CD4-positive, alpha-beta memory T cell (primary cell): Measurements from ENCODE around the gene USH1G. TPM values are rescaled to one million over a fixed set of nuclear protein-coding genes. Genes with fewer than 3 reads are reported as not detected.

Source experiments
- CTCF ChIA-PET: fragments of 350-600 bp; sonication (Branson Sonifier 250); formaldehyde crosslinking; loops from one replicate; lab custom pipeline; 2021; ENCODE audit warnings: inconsistent platforms; ENCODE audit not compliant: partially characterized antibody; lab: Charles Lee
- POLR2A ChIA-PET: fragments of 350-600 bp; sonication (Branson Sonifier 250); formaldehyde crosslinking; loops from one replicate; lab custom pipeline; 2021; ENCODE audit not compliant: partially characterized antibody; lab: Charles Lee
- DNase-seq, 5 donors: peaks; one replicate each; pipeline versions ENCODE4 v3.0.0 to v3.0.0-alpha.2; 2020 to 2022; ENCODE audit warnings: mixed read lengths in 1 of 5
- H3K27ac ChIP-seq: one replicate; pipeline ENCODE4 v1.7.0; 2013; ENCODE audit warnings: low read depth, low read length
- H3K27me3 ChIP-seq: 2 replicates; pipeline ENCODE4 v1.7.0; 2013; ENCODE audit warnings: mild to moderate bottlenecking, low read length, moderate library complexity; ENCODE audit not compliant: insufficient read depth
- H3K36me3 ChIP-seq: 2 replicates; pipeline ENCODE4 v1.7.0; 2013; ENCODE audit warnings: mild to moderate bottlenecking, low read length, moderate library complexity; ENCODE audit not compliant: insufficient read depth
- H3K4me1 ChIP-seq: 2 replicates; pipeline ENCODE4 v1.7.0; 2013; ENCODE audit warnings: mild to moderate bottlenecking, low read length, moderate library complexity; ENCODE audit not compliant: insufficient read depth
- H3K4me3 ChIP-seq, 2 donors: one replicate each; pipeline ENCODE4 v1.7.0; 2013; ENCODE audit warnings: low read length in 2 of 2, mild to moderate bottlenecking in 1 of 2
- H3K9me3 ChIP-seq, 2 donors: one replicate each; pipeline ENCODE4 v1.7.0; 2013; ENCODE audit warnings: low read length in 2 of 2, control low read depth in 1 of 2; ENCODE audit not compliant: control insufficient read depth in 1 of 2
- H3K27ac Mint-ChIP-seq, 7 donors: one replicate each; pipeline ENCODE4 v1.8.0; 2020 to 2021; ENCODE audit warnings: mixed read lengths in 7 of 7, mild to moderate bottlenecking in 6 of 7, inconsistent platforms in 3 of 7, moderate library complexity in 3 of 7
- H3K27me3 Mint-ChIP-seq, 2 donors: one replicate each; pipeline ENCODE4 v1.8.0; 2020 to 2021; ENCODE audit warnings: mixed read lengths in 2 of 2
- H3K36me3 Mint-ChIP-seq, 2 donors: one replicate each; pipeline ENCODE4 v1.8.0; 2020 to 2021; ENCODE audit warnings: mixed read lengths in 2 of 2, inconsistent platforms in 1 of 2, mild to moderate bottlenecking in 1 of 2
- H3K4me1 Mint-ChIP-seq, 4 donors: one replicate each; pipeline ENCODE4 v1.8.0; 2020 to 2021; ENCODE audit warnings: mixed read lengths in 4 of 4, mild to moderate bottlenecking in 1 of 4
- H3K4me3 Mint-ChIP-seq, 8 donors: one replicate each; pipeline ENCODE4 v1.8.0; 2020 to 2021; ENCODE audit warnings: mixed read lengths in 8 of 8, mild to moderate bottlenecking in 7 of 8, moderate library complexity in 6 of 8, inconsistent platforms in 3 of 8
- H3K9me3 Mint-ChIP-seq, 8 donors: one replicate each; pipeline ENCODE4 v1.8.0; 2020 to 2021; ENCODE audit warnings: mixed read lengths in 8 of 8, mild to moderate bottlenecking in 5 of 8, inconsistent platforms in 3 of 8, moderate library complexity in 1 of 8
- intact Hi-C: fragments of 100-400 bp; cut with micrococcal nuclease; formaldehyde crosslinking; loops from one replicate; pipeline ENCODE4 v1.15.1; 2023
- polyA plus RNA-seq, 2 donors: library from polyadenylated mRNA; unstranded; fragments of 300-500 nt; fragmentation: Illumina TruSeq; gene quantifications; one replicate each; pipeline ENCODE4 v1.2.3, GENCODE V29; 2021
- total RNA-seq, 2 experiments: library from RNA; stranded (reverse); gene quantifications; one replicate each; pipeline ENCODE4 v1.2.3, GENCODE V29; 2021

Gene USH1G
- total and polyA plus RNA-seq, 4 experiments from 2014 or later, result not detected

GRCh38 chr17:74938194-74938950 lies 15.3 kb upstream of the USH1G start:
- Histone ChIP-seq H3K27me3 (peaks cover 17% of the 10 kb centered on the region), H3K27ac (no peak overlapping the region), H3K9me3 (no peaks in the 10 kb centered on the region), H3K4me3 (no peak overlapping the region), H3K36me3 (no peaks in the 10 kb centered on the region), H3K4me1 (no peaks in the 10 kb centered on the region)
- no peak overlapping the region for H3K27ac Mint-ChIP-seq
- DNase-seq, result no peak
- intact Hi-C loops, result no loop called here
- ChIA-PET CTCF (no interaction called here), POLR2A (no interaction called here)
- no peaks in the 10 kb centered on the region for H3K36me3 Mint-ChIP-seq
- no peaks in the 10 kb centered on the region for H3K9me3 Mint-ChIP-seq
- peaks cover 35 to 41% of the 10 kb centered on the region in 2 donors for H3K27me3 Mint-ChIP-seq
- H3K4me3 Mint-ChIP-seq, result no peak overlapping the region
- H3K4me1 Mint-ChIP-seq, result peaks cover 0 to 5% (median 2%) of the 10 kb centered on the region in 4 donors

GRCh38 chr17:74937064-74938051 lies 14.3 kb upstream of the USH1G start:
- Mint-ChIP-seq H3K9me3 (no peaks in the 10 kb centered on the region), H3K4me1 (peaks cover 0 to 5% (median 2%) of the 10 kb centered on the region in 4 donors), H3K4me3 (no peak overlapping the region), H3K27me3 (peaks cover 38 to 47% of the 10 kb centered on the region in 2 donors), H3K27ac (peak overlapping the region in 1 of 7 donors; percentile 37), H3K36me3 (no peaks in the 10 kb centered on the region)
- Histone ChIP-seq H3K27me3 (peaks cover 17% of the 10 kb centered on the region), H3K4me3 (no peak overlapping the region), H3K36me3 (no peaks in the 10 kb centered on the region), H3K9me3 (no peaks in the 10 kb centered on the region), H3K4me1 (no peaks in the 10 kb centered on the region), H3K27ac (no peak overlapping the region)
- ChIA-PET CTCF (interaction anchor here (0.6 to 1.0 kb wide), 3 partner anchors 9 to 1810 kb away, joined by 3 to 4 read pairs (median 3); no protein-coding TSS in a partner anchor), POLR2A (no interaction called here)
- no peak for DNase-seq
- intact Hi-C loops, result no loop called here

DNA sequence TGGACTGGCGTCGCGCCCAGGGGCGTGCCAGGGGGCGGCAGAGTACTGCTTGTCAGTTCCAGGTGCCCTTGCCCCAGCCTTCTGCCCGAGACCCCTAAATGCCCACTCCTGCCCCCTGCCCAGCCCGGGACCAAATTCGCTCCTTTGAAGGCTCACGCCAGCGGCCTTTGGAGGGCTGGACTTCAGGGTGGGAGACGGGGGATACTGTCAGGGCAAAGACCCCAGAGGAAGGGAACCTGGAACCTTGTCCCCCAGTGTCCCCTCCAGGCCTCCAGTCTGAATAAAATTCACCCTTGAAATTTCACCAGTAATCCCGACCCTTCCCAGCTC lies 13.4 kb upstream of the USH1G start:
- H3K9me3 Mint-ChIP-seq, result no peaks in the 10 kb centered on the region
- H3K27me3 ChIP-seq, result peaks cover 17% of the 10 kb centered on the region
- intact Hi-C loops, result no loop called here
- no peak overlapping the region for H3K27ac ChIP-seq
- H3K9me3 ChIP-seq, result no peaks in the 10 kb centered on the region
- DNase-seq, result no peak
- H3K27me3 Mint-ChIP-seq, result peaks cover 40 to 48% of the 10 kb centered on the region in 2 donors
- no peak overlapping the region for H3K4me3 ChIP-seq
- H3K4me1 Mint-ChIP-seq, result peaks cover 0 to 5% (median 2%) of the 10 kb centered on the region in 4 donors
- H3K4me1 ChIP-seq, result no peaks in the 10 kb centered on the region
- no peak overlapping the region for H3K27ac Mint-ChIP-seq
- no peaks in the 10 kb centered on the region for H3K36me3 ChIP-seq
- ChIA-PET POLR2A (no interaction called here), CTCF (interaction anchor here (0.9 to 1.0 kb wide), 2 partner anchors 9 to 22 kb away, joined by 3 to 4 read pairs; no protein-coding TSS in a partner anchor)
- peak overlapping the region in 1 of 8 donors; percentile 54 for H3K4me3 Mint-ChIP-seq
- no peaks in the 10 kb centered on the region for H3K36me3 Mint-ChIP-seq

GRCh38 chr17:74935585-74936469 lies 12.8 kb upstream of the USH1G start, which contains the start of gene OTOP3:
OTOP3 (plus strand) TSS chr17:74935898; CDS start chr17:74935922, 24 bp downstream.
- ChIA-PET CTCF (no interaction called here), POLR2A (no interaction called here)
- H3K27me3 ChIP-seq, result peaks cover 17% of the 10 kb centered on the region
- Mint-ChIP-seq H3K4me1 (peaks cover 0 to 5% (median 2%) of the 10 kb centered on the region in 4 donors), H3K27me3 (peaks cover 43 to 54% of the 10 kb centered on the region in 2 donors), H3K4me3 (peak within 1 kb of the TSS in 1 of 8 donors; percentile 54), H3K36me3 (no peaks in the 10 kb centered on the region), H3K27ac (no peak within 1 kb of the TSS), H3K9me3 (no peaks in the 10 kb centered on the region)
- H3K4me1 ChIP-seq, result no peaks in the 10 kb centered on the region
- no peak for DNase-seq
- H3K27ac ChIP-seq, result no peak within 1 kb of the TSS
- no peaks in the 10 kb centered on the region for H3K9me3 ChIP-seq
- H3K4me3 ChIP-seq, result no peak within 1 kb of the TSS
- intact Hi-C loops, result no loop called here
- no peaks in the 10 kb centered on the region for H3K36me3 ChIP-seq

DNA sequence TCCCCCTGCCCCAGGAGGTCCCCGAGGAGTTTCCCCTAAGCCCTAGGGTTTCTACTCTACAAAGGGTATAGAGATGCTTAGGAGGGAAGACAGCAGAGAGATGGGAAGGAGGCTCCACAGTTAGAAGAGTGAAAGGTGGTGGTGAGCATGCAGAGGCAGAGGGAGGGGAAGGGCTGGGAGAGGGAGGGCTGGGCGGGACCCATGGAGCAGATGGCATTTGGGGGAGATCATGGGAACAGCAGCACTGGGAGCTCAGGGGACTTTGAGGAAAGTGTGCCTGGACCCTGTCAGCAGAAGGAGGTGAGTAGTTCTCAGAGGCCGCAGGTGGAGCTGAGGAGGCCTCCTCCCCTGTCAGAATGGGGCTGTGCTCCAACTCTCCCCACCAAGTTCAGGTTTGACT lies 12.0 kb upstream of the USH1G start:
- intact Hi-C loops, result no loop called here
- H3K27me3 Mint-ChIP-seq, result peaks cover 41 to 59% of the 10 kb centered on the region in 2 donors
- H3K9me3 Mint-ChIP-seq, result no peaks in the 10 kb centered on the region
- POLR2A ChIA-PET, result no interaction called here
- Histone ChIP-seq H3K4me3 (no peak overlapping the region), H3K27ac (no peak overlapping the region), H3K9me3 (no peaks in the 10 kb centered on the region), H3K27me3 (peaks cover 17% of the 10 kb centered on the region), H3K4me1 (no peaks in the 10 kb centered on the region), H3K36me3 (no peaks in the 10 kb centered on the region)
- DNase-seq, result no peak
- H3K36me3 Mint-ChIP-seq, result no peaks in the 10 kb centered on the region
- no peak overlapping the region for H3K4me3 Mint-ChIP-seq
- peaks cover 0 to 5% (median 2%) of the 10 kb centered on the region in 4 donors for H3K4me1 Mint-ChIP-seq
- CTCF ChIA-PET, result no interaction called here
- no peak overlapping the region for H3K27ac Mint-ChIP-seq

DNA sequence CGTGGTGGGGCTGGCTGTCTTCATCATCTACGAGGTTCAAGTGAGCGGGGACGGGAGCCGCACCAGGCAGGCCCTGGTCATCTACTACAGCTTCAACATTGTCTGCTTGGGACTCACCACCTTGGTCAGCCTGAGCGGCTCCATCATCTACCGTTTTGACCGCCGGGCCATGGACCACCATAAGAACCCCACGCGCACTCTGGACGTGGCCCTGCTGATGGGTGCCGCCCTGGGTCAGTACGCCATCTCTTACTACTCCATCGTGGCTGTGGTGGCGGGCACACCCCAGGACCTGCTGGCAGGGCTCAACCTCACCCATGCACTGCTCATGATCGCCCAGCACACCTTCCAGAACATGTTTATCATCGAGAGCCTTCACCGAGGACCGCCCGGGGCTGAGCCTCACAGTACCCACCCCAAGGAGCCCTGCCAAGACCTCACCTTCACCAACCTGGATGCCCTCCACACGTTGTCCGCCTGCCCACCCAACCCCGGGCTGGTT lies 7.5 kb upstream of the USH1G start:
- Histone ChIP-seq H3K27ac (no peak overlapping the region), H3K4me3 (no peak overlapping the region), H3K36me3 (no peaks in the 10 kb centered on the region), H3K27me3 (peaks cover 2% of the 10 kb centered on the region), H3K9me3 (no peaks in the 10 kb centered on the region), H3K4me1 (no peaks in the 10 kb centered on the region)
- Mint-ChIP-seq H3K27me3 (peaks cover 43 to 59% of the 10 kb centered on the region in 2 donors), H3K36me3 (no peaks in the 10 kb centered on the region), H3K9me3 (no peaks in the 10 kb centered on the region), H3K4me3 (no peak overlapping the region), H3K4me1 (peaks cover 0 to under 1% (median 0%) of the 10 kb centered on the region in 4 donors), H3K27ac (no peak overlapping the region)
- POLR2A ChIA-PET, result no interaction called here
- intact Hi-C loops, result no loop called here
- CTCF ChIA-PET, result no interaction called here
- no peak for DNase-seq
